GM12865 (cell line): Measurements from ENCODE around the gene ISG20.

Experiments used
- DNase-seq: peaks from one replicate; pipeline ENCODE4 v3.0.0; 2010; ENCODE audit warnings: low read depth
- H3K4me3 ChIP-seq: 2 replicates; pipeline ENCODE4 v1.5.1; 2011; ENCODE audit warnings: mild to moderate bottlenecking, low read depth, low read length, control low read depth
- TF ChIP-seq, protein P1 (sequence below): IDR thresholded peaks from 2 replicates; pipeline ENCODE4 v1.5.1; 2011; ENCODE audit warnings: low read length, control low read depth, low read depth, inconsistent platforms; ENCODE audit not compliant: insufficient read depth; ENCODE audit errors: missing control alignments

The ISG20 gene

DNA sequence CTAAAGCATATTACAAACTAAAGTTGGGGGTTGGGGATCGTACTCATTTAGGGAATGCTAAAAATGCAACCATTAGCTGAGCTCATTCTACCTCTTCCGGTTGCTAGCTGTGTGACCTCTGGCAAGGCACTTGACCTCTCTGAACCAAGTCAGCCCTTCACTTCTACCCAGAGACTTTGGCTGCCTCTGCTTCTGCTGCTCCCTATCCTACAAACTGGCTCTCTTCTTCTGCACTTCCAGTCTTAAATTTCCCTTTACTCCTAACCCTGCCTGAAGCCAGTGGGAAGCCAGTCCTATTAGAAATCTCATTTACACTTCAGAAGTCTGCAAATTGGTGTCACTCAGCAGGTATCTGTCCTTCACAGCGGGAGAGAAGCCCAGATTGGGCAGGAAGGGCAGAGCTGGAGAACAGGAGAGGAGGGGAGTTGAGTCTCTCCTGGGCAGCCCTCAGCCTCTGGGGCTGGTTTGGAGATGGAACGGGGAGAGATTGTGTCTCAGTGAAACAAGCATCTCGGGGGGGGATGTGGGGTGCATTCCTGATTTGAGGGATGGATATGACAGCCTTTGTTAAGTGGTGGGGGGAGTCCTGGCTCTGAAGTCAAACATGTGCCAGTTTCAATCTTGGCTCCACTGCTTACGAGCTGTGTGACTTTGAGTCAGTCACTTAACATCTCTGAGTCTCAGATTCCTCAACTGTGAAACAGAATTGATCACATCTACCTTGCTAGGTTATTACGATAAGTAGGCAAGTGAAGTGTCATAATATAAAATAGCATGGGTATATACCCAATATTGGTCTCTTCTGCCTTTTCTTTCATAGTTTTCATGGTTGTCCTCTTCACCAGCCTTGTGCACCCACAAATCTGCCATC, 25.5 kb upstream of the ISG20 start:
- peak; percentile 51 for DNase-seq
- no peak overlapping the region for H3K4me3 ChIP-seq
- TF ChIP-seq, protein P1, sequence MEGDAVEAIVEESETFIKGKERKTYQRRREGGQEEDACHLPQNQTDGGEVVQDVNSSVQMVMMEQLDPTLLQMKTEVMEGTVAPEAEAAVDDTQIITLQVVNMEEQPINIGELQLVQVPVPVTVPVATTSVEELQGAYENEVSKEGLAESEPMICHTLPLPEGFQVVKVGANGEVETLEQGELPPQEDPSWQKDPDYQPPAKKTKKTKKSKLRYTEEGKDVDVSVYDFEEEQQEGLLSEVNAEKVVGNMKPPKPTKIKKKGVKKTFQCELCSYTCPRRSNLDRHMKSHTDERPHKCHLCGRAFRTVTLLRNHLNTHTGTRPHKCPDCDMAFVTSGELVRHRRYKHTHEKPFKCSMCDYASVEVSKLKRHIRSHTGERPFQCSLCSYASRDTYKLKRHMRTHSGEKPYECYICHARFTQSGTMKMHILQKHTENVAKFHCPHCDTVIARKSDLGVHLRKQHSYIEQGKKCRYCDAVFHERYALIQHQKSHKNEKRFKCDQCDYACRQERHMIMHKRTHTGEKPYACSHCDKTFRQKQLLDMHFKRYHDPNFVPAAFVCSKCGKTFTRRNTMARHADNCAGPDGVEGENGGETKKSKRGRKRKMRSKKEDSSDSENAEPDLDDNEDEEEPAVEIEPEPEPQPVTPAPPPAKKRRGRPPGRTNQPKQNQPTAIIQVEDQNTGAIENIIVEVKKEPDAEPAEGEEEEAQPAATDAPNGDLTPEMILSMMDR: no peak

DNA sequence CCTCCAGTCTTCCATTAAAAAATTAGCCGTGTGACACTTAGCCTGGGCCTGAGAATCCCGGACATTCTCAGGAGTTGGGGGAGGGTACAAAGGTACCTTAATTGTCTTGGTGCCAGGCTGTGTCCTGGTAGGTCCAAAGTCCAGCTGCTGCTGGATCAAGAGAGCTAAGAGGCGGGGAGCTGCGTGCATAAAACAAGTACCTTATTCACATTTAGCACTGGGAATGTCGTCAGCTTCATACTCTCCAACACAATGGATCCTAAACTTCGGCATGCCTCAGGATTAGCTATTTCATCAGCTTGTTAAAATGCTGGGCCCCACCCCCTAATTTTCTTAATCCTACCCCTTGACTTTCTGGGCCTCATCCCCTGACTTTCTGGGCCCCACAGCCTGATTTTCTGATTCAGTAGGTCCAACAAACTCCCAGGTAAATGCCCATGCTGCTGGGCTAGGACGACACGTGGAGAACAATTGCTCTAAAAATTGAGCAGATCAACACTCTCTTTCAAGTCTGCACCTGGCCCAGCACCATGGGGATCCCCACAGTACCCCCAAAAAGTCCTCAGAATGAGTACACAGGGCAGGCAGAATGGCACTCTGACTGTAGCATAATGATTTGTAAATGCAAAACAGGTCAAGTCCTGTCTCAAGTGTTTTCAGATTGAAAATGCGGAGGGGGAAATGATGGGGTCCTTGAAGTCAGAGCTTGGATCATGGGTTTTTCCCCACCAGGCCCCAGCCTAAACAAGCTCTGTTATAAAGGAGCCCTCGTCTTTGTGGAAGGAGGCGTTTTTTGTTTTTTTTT, 23.3 kb upstream of the ISG20 start:
- TF ChIP-seq, protein P1: no peak
- no peak overlapping the region for H3K4me3 ChIP-seq
- DNase-seq: peak; percentile 82

DNA sequence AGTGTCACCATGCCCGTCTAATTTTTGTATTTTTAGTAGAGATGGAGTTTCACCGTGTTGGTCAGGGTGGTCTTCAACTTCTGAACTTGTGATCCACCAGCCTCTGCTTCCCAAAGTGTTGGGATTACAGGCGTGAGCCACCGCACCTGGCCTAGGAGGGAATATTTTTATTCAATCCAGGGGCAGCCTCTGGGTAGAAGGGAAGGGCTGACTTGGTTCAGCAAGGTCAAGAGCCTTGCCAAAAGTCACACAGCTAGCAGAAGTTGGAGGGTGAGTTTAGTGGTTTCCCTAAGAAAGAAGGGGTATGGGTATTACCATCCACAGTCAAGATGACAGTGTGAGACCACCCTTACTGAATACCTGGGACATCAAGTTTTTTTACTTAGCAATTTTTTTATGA, 22.6 kb upstream of the ISG20 start:
- TF ChIP-seq, protein P1: no peak
- no peak for DNase-seq
- H3K4me3 ChIP-seq: no peak overlapping the region

DNA sequence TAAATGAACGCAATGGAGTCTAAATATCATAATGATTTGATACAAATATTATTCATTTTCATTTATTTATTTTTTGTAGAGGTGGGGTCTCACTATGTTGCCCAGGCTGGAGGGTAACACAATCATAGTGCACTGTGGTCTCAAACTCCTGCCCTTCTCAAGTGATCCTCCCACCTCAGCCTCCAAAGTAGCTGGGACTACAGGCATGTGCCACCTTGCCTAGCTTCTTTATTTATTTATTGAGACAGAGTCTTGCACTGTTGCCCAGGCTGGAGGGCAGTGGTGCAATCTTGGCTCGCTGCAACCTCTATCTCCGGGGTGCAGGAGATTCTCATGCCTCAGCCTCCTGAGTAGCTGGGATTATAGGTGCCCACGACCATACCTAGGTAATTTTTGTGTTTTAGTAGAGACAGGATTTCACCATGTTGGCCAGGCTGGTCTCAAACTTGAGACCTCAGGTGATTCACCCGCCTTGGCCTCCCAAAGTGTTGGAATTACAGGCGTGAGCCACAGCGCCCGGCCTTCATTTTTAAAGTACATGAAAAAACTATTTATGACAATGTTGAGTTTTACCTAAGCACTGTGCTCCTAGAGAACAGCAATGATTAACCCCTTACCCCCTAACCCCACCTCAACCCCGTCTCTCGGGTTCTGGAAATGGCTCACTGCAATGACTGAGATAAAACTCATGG, 21.6 kb upstream of the ISG20 start:
- TF ChIP-seq, protein P1: no peak
- no peak for DNase-seq

DNA sequence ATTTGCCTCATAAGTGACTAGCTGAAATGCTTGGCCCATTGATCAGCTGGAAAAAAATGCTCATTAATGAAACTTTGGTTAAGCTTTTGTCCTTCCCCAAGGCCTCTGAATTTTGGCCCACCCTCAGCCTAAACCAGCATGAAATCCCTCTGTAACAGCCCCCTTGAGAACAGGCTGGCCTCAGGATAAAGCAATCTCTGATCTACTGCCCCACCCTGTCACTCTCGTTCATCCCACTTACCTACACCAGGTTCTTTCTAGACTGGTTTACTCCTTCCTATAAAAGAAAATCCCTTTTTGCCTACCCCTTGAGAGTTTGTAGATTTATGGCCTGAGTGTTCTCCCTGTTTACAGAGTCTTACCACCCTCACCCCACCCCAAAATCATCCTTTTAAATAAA, 21.0 kb upstream of the ISG20 start:
- TF ChIP-seq, protein P1: no peak
- no peak overlapping the region for H3K4me3 ChIP-seq
- DNase-seq: no peak

More for the DNA sequence above, 21.6 kb upstream of the ISG20 start:
- no peak overlapping the region for H3K4me3 ChIP-seq

DNA sequence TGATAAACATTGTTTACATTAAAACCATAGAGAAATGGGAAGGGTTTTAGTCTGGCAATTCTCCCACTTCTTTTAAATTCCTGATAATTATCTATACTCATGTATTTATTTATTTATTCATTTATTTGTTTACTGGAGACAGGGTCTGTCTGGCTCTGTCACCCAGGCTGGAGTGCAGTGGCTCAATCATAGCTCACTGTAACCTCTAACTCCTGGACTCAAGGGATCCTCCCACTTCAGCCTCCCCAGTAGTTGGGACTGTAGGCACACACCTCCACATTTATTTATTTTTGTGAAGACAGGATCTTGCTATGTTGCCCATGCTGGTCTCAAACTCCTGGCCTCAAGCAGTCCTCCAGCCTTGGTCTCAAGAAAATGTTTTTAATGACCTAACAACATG, 20.1 kb upstream of the ISG20 start:
- DNase-seq: no peak
- TF ChIP-seq, protein P1: no peak

More for the DNA sequence above, 20.1 kb upstream of the ISG20 start:
- no peak overlapping the region for H3K4me3 ChIP-seq
